ENCODE results near the gene ZNF516.

The ZNF516 gene

DNA sequence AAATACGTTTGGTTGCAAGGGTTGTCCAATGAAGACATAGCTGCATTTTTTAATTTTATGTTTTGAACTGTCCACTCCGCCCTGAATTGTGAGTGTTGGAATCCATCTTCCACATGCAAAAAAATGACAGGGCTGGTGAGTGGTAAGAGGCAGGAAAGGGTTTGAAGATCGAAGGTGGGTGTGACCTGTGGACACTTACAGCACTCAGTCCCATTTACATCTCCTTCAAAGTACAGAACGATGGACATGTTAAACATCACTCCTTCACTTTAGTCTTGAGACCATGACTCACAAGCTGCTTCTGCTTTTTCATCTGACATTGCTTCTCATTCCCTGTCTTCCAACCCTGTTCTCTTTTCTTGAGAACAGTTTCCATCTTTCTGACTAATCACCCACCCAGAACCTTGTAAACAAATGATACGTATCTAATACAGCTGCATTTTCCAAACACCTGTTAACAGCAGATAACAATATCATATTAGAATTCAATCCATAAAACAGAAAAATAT, 179.3 kb downstream of the ZNF516 start:
- H3K4me3 ChIP-seq (ENCODE audit: low read depth, low read length) = no peak overlapping the region
- no peak overlapping the region for H2AFZ ChIP-seq
- H3K4me2 ChIP-seq (ENCODE audit: low read length) = no peak overlapping the region
- H3K9ac ChIP-seq = no peak overlapping the region
- TF ChIP-seq, protein P1, sequence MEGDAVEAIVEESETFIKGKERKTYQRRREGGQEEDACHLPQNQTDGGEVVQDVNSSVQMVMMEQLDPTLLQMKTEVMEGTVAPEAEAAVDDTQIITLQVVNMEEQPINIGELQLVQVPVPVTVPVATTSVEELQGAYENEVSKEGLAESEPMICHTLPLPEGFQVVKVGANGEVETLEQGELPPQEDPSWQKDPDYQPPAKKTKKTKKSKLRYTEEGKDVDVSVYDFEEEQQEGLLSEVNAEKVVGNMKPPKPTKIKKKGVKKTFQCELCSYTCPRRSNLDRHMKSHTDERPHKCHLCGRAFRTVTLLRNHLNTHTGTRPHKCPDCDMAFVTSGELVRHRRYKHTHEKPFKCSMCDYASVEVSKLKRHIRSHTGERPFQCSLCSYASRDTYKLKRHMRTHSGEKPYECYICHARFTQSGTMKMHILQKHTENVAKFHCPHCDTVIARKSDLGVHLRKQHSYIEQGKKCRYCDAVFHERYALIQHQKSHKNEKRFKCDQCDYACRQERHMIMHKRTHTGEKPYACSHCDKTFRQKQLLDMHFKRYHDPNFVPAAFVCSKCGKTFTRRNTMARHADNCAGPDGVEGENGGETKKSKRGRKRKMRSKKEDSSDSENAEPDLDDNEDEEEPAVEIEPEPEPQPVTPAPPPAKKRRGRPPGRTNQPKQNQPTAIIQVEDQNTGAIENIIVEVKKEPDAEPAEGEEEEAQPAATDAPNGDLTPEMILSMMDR (IDR thresholded peaks at IDR 0.05) = no peak
- no peaks in the 10 kb centered on the region for H3K79me2 ChIP-seq
- H3K36me3 ChIP-seq (ENCODE audit: control insufficient read depth, insufficient read depth, low read length) = no peaks in the 10 kb centered on the region
- no peaks in the 10 kb centered on the region for H3K27me3 ChIP-seq (ENCODE audit: control insufficient read depth, insufficient read depth, low read length)
- no peaks in the 10 kb centered on the region for H3K4me1 ChIP-seq
- no peak overlapping the region for H3K27ac ChIP-seq
- no peaks in the 10 kb centered on the region for H3K9me3 ChIP-seq (ENCODE audit: control insufficient read depth, low read length)

DNA sequence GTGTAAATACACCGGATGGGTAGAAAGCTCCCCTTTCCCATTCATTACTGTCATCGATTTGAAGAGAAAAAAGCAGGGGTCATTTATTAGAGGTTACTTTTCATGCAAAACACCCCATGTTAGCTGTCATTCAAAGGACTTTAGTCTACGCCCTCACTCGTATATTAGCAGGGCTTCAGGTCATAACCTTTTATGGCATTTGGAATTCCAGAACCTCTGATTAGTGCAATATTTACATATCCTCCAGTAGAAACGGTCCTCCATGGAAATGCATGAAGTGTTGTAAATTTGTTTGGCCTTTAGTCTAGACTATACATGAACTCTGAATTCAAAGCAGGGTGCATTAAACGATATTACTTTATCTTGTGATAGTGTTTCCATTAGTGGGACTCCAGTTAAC, 180.5 kb downstream of the ZNF516 start:
- H3K27me3 ChIP-seq (ENCODE audit: control insufficient read depth, insufficient read depth, low read length) = no peaks in the 10 kb centered on the region
- no peaks in the 10 kb centered on the region for H3K36me3 ChIP-seq (ENCODE audit: control insufficient read depth, insufficient read depth, low read length)
- no peak overlapping the region for H3K4me3 ChIP-seq (ENCODE audit: low read depth, low read length)
- no peak overlapping the region for H3K9ac ChIP-seq
- H3K4me1 ChIP-seq = no peaks in the 10 kb centered on the region
- no peak overlapping the region for H3K4me2 ChIP-seq (ENCODE audit: low read length)
- no peaks in the 10 kb centered on the region for H3K79me2 ChIP-seq
- H3K9me3 ChIP-seq (ENCODE audit: control insufficient read depth, low read length) = no peaks in the 10 kb centered on the region
- TF ChIP-seq, protein P1 (IDR thresholded peaks at IDR 0.05) = no peak
- H3K27ac ChIP-seq = no peak overlapping the region
- no peak overlapping the region for H2AFZ ChIP-seq

DNA sequence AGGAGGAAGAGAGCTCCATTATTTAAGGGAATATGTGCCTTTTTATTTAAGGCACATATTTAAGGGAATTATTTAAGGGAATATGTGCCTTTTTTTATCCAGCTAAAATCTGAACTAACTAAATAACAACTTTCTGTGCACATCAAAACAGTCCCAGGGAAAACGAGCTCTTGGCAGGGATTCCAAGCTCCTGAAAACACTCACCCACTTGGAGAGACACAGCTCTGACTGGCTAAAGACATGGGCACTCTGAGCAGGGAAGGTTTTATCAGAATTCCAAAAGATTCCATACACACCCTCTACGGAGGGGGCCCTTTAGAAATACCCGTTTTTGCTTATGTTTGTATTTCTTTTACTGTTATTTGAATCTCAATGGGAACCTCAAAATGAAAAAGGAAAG, 181.0 kb downstream of the ZNF516 start:
- H3K4me1 ChIP-seq = no peaks in the 10 kb centered on the region
- no peaks in the 10 kb centered on the region for H3K27me3 ChIP-seq (ENCODE audit: control insufficient read depth, insufficient read depth, low read length)
- H3K4me2 ChIP-seq (ENCODE audit: low read length) = no peak overlapping the region
- no peaks in the 10 kb centered on the region for H3K9me3 ChIP-seq (ENCODE audit: control insufficient read depth, low read length)
- TF ChIP-seq, protein P1 (IDR thresholded peaks at IDR 0.05) = no peak
- H3K4me3 ChIP-seq (ENCODE audit: low read depth, low read length) = no peak overlapping the region
- no peaks in the 10 kb centered on the region for H3K79me2 ChIP-seq
- no peak overlapping the region for H3K27ac ChIP-seq
- H2AFZ ChIP-seq = no peak overlapping the region
- no peaks in the 10 kb centered on the region for H3K36me3 ChIP-seq (ENCODE audit: control insufficient read depth, insufficient read depth, low read length)
- H3K9ac ChIP-seq = no peak overlapping the region
